K562 treated with DMSO at 1 percent for 24 hours (cell line): ENCODE data around the gene TMCC1. TPM values are rescaled to one million over a fixed set of nuclear protein-coding genes. Genes with fewer than 3 reads are reported as not detected.

ENCODE experiments used
- total RNA-seq: library from RNA; unstranded; fragments of 300-600 nt; gene quantifications from 2 replicates; pipeline ENCODE4 v1.2.3, GENCODE V29; 2022; ENCODE audit warnings: low read depth; ENCODE audit not compliant: insufficient read depth

TMCC1 gene
- 6.0 and 6.1 TPM in 2 replicates for total RNA-seq

GRCh38 chr3:129893581-129894070, at the start of gene TMCC1:
TSS of gene TMCC1 (minus strand) at chr3:129893711.

GRCh38 chr3:129606636-129607390, 286.7 kb downstream of the TMCC1 start, which contains the start of gene PLXND1:
TSS of gene PLXND1 (minus strand) at chr3:129606676. CDS start at chr3:129606639, 37 bp downstream.

Other genes with a start within 250 kb of the TMCC1 start
- gene TRH, start 81.0 kb upstream of the TMCC1 start, total RNA-seq: not detected in 2 replicates
- gene ALG1L2, start 188.1 kb upstream of the TMCC1 start, total RNA-seq: not detected in 2 replicates